Regular cardiac myocyte (primary cell): Measurements from ENCODE around the gene MFSD1. TPM values are rescaled to one million over a fixed set of nuclear protein-coding genes. Genes with fewer than 3 reads are reported as not detected.

Experiments used
- total RNA-seq: library from RNA; depleted of rRNA; stranded (reverse); fragments of >200 nt; gene quantifications from 2 replicates; pipeline ENCODE4 v1.2.3, GENCODE V29; 2014

MFSD1 gene, protein sequence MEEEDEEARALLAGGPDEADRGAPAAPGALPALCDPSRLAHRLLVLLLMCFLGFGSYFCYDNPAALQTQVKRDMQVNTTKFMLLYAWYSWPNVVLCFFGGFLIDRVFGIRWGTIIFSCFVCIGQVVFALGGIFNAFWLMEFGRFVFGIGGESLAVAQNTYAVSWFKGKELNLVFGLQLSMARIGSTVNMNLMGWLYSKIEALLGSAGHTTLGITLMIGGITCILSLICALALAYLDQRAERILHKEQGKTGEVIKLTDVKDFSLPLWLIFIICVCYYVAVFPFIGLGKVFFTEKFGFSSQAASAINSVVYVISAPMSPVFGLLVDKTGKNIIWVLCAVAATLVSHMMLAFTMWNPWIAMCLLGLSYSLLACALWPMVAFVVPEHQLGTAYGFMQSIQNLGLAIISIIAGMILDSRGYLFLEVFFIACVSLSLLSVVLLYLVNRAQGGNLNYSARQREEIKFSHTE
- total RNA-seq: 157 and 168 TPM in 2 replicates

DNA sequence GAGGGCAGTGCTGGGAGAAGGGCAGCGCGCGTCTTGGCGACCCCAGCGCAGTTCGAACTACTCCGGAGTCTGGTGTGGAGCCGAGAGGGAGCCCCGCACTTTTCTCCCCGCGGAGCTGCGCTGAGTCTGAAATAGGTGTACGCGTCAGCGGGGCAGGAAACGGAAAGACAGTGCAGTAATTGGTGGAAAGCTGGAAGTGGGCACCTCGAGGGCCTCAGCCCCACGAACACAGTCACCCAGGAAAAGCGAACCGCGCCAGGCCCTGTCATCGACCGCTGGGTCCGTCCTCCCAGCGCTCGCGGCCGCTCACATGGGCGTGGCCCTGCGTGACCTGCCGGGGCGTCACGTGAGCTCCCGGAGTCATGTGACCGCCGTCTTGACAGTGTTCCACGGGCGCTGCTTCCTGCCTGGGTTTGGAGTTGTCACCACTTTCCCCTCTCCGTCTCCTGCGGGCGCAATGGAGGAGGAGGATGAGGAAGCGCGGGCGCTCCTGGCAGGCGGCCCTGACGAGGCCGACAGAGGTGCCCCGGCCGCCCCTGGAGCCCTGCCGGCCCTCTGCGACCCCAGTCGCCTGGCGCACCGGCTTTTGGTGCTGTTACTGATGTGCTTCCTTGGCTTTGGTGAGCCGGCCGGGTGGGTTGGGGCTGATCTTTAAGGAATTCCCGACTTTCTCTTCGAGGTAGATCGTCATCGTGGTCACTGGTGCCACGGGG is at the start of gene MFSD1:
Gene MFSD1 (plus strand): TSS at position 359 of the 713 bp plus-strand sequence. CDS start 99 bp downstream, at position 458.

Other genes with a start within 250 kb of the MFSD1 start
- gene MLF1, start 230.9 kb upstream of the MFSD1 start, total RNA-seq: 11.9 and 12.7 TPM in 2 replicates
- 35.5 and 49.8 TPM in 2 replicates for gene GFM1, start 157.5 kb upstream of the MFSD1 start, total RNA-seq
- 120 and 135 TPM in 2 replicates for gene LXN, start 129.4 kb upstream of the MFSD1 start, total RNA-seq
- gene RARRES1, start 69.6 kb upstream of the MFSD1 start, total RNA-seq: 20.1 and 111 TPM in 2 replicates